ENCODE measurements around the gene LYPD4. TPM values are rescaled to one million over a fixed set of nuclear protein-coding genes. Genes with fewer than 3 reads are reported as not detected.
A peak's percentile ranks its signal among the peaks of the same experiment; 100 is the strongest.

The LYPD4 gene
- total RNA-seq, 1 donor from 2014 or later = not detected

- intact Hi-C loops (cut with DNase I) = loop anchor here (2.0 to 5.0 kb wide), 2 partner anchors 25 to 97 kb away; partner anchors contain the start of gene RABAC1
- DNase-seq (ENCODE audit: low spot score) = peak; percentile 99
Measured at GRCh38 chr19:41859618-41860418, 15.3 kb upstream of the LYPD4 start, which contains the start of gene RPS19. Gene RPS19 (plus strand): TSS chr19:41860255. CDS start chr19:41860775, 520 bp downstream.

- intact Hi-C loops (cut with DNase I) = loop anchor here (5.0 kb wide), 1 partner anchor 98 kb away; the partner anchor contains the start of gene RABAC1
Measured at GRCh38 chr19:41859213-41859617, 14.7 kb upstream of the LYPD4 start.

GRCh38 chr19:41853768-41854167, 9.3 kb upstream of the LYPD4 start:
- intact Hi-C loops (cut with DNase I) = no loop called here
- DNase-seq (ENCODE audit: low spot score) = no peak

More at GRCh38 chr19:41859213-41859617, 14.7 kb upstream of the LYPD4 start:
- DNase-seq (ENCODE audit: low spot score) = no peak

GRCh38 chr19:41853344-41853743, 8.9 kb upstream of the LYPD4 start:
- DNase-seq (ENCODE audit: low spot score) = no peak
- intact Hi-C loops (cut with DNase I) = no loop called here

- intact Hi-C loops (cut with DNase I) = no loop called here
- peak; percentile 61 for DNase-seq (ENCODE audit: low spot score)
Measured at GRCh38 chr19:41851456-41851855, 7.0 kb upstream of the LYPD4 start.

GRCh38 chr19:41850381-41850780, 5.9 kb upstream of the LYPD4 start:
- intact Hi-C loops (cut with DNase I) = no loop called here
- peak; percentile 49 for DNase-seq (ENCODE audit: low spot score)

- peak; percentile 41 for DNase-seq (ENCODE audit: low spot score)
- intact Hi-C loops (cut with DNase I) = no loop called here
Measured at GRCh38 chr19:41849067-41849466, 4.6 kb upstream of the LYPD4 start.

- intact Hi-C loops (cut with DNase I) = no loop called here
- peak; percentile 47 for DNase-seq (ENCODE audit: low spot score)
Measured at GRCh38 chr19:41848666-41849065, 4.2 kb upstream of the LYPD4 start.

GRCh38 chr19:41847351-41848105, 3.0 kb upstream of the LYPD4 start:
- DNase-seq (ENCODE audit: low spot score) = peak; percentile 27
- intact Hi-C loops (cut with DNase I) = no loop called here

- no peak for DNase-seq (ENCODE audit: low spot score)
- intact Hi-C loops (cut with DNase I) = no loop called here
Measured at GRCh38 chr19:41845051-41845590, 638 bp upstream of the LYPD4 start.

GRCh38 chr19:41845001-41845050, 343 bp upstream of the LYPD4 start, which contains the start of gene DMRTC2:
Gene DMRTC2 (plus strand): TSS chr19:41845042. CDS start chr19:41847429, 2,387 bp downstream.
- DNase-seq (ENCODE audit: low spot score) = no peak
- intact Hi-C loops (cut with DNase I) = no loop called here

GRCh38 chr19:41843371-41843770, 1.1 kb downstream of the LYPD4 start:
- intact Hi-C loops (cut with DNase I) = no loop called here
- no peak for DNase-seq (ENCODE audit: low spot score)

GRCh38 chr19:41839211-41839610, 5.3 kb downstream of the LYPD4 start:
- DNase-seq (ENCODE audit: low spot score) = no peak
- intact Hi-C loops (cut with DNase I) = no loop called here

- DNase-seq (ENCODE audit: low spot score) = no peak
- intact Hi-C loops (cut with DNase I) = no loop called here
Measured at GRCh38 chr19:41837981-41838708, 6.3 kb downstream of the LYPD4 start.

- intact Hi-C loops (cut with DNase I) = no loop called here
- DNase-seq (ENCODE audit: low spot score) = no peak
Measured at GRCh38 chr19:41821003-41821735, 23.3 kb downstream of the LYPD4 start.

GRCh38 chr19:41816761-41817160, 27.7 kb downstream of the LYPD4 start:
- no peak for DNase-seq (ENCODE audit: low spot score)
- intact Hi-C loops (cut with DNase I) = no loop called here

- no peak for DNase-seq (ENCODE audit: low spot score)
- intact Hi-C loops (cut with DNase I) = no loop called here
Measured at GRCh38 chr19:41815301-41815700, 29.2 kb downstream of the LYPD4 start.

GRCh38 chr19:41813911-41814310, 30.6 kb downstream of the LYPD4 start:
- intact Hi-C loops (cut with DNase I) = no loop called here
- DNase-seq (ENCODE audit: low spot score) = peak; percentile 68

- DNase-seq (ENCODE audit: low spot score) = peak; percentile 56
- intact Hi-C loops (cut with DNase I) = no loop called here
Measured at GRCh38 chr19:41811981-41812380, 32.5 kb downstream of the LYPD4 start.

GRCh38 chr19:41811036-41811435, 33.4 kb downstream of the LYPD4 start:
- peak; percentile 83 for DNase-seq (ENCODE audit: low spot score)
- intact Hi-C loops (cut with DNase I) = no loop called here

All from cardiac septum (tissue), 1 donor.